Measurements from ENCODE around the gene DPYD.

- TF ChIP-seq CTCF (IDR thresholded peaks at IDR 0.05) (no peak), POLR2A (IDR thresholded peaks at IDR 0.05) (no peak), POLR2AphosphoS5 (IDR thresholded peaks at IDR 0.05) (no peak), EP300 (IDR thresholded peaks at IDR 0.05) (no peak)
These were observed 190.6 kb downstream of the DPYD start for GRCh38 chr1:97730271-97730670.

Data from sigmoid colon (tissue), 4 donors.